CD8-positive, alpha-beta memory T cell (primary cell): Measurements from ENCODE around the gene TCF4. TPM values are rescaled to one million over a fixed set of nuclear protein-coding genes. Genes with fewer than 3 reads are reported as not detected.

Experiments
- CTCF ChIA-PET: fragments of 350-600 bp; sonication (Branson Sonifier 250); formaldehyde crosslinking; loops from one replicate; lab custom pipeline; 2021; ENCODE audit warnings: antibody characterized with exemption; lab: Charles Lee
- POLR2A ChIA-PET: fragments of 350-600 bp; sonication (Branson Sonifier 250); formaldehyde crosslinking; loops from one replicate; lab custom pipeline; 2021; ENCODE audit warnings: antibody characterized with exemption; lab: Charles Lee
- DNase-seq, 5 donors: peaks; one replicate each; pipeline versions ENCODE4 v3.0.0 to v3.0.0-alpha.2; 2020 to 2022; ENCODE audit warnings: mixed read lengths in 1 of 5
- H3K27ac ChIP-seq: one replicate; pipeline ENCODE4 v1.7.0; 2013; ENCODE audit warnings: low read depth, mild to moderate bottlenecking, low read length, moderate library complexity
- H3K27me3 ChIP-seq: 2 replicates; pipeline ENCODE4 v1.7.0; 2013; ENCODE audit warnings: low read length, mild to moderate bottlenecking; ENCODE audit not compliant: insufficient read depth, poor library complexity, severe bottlenecking
- H3K36me3 ChIP-seq: 2 replicates; pipeline ENCODE4 v1.7.0; 2013; ENCODE audit warnings: mild to moderate bottlenecking, low read length, moderate library complexity; ENCODE audit not compliant: insufficient read depth
- H3K4me1 ChIP-seq: 2 replicates; pipeline ENCODE4 v1.7.0; 2013; ENCODE audit warnings: mild to moderate bottlenecking, low read length, moderate library complexity; ENCODE audit not compliant: insufficient read depth
- H3K4me3 ChIP-seq: 2 replicates; pipeline ENCODE4 v1.7.0; 2013; ENCODE audit warnings: mild to moderate bottlenecking, low read length
- H3K9me3 ChIP-seq: 2 replicates; pipeline ENCODE4 v1.7.0; 2013; ENCODE audit warnings: mild to moderate bottlenecking, low read length
- H3K27ac Mint-ChIP-seq, 8 donors: one replicate each; pipeline ENCODE4 v1.8.0; 2020 to 2021; ENCODE audit warnings: mixed read lengths in 8 of 8, mild to moderate bottlenecking in 6 of 8, inconsistent platforms in 3 of 8, moderate library complexity in 3 of 8
- H3K27me3 Mint-ChIP-seq, 2 donors: one replicate each; pipeline ENCODE4 v1.8.0; 2020 to 2021; ENCODE audit warnings: mixed read lengths in 2 of 2, mild to moderate bottlenecking in 1 of 2, moderate library complexity in 1 of 2
- H3K36me3 Mint-ChIP-seq, 3 donors: one replicate each; pipeline ENCODE4 v1.8.0; 2020 to 2021; ENCODE audit warnings: mixed read lengths in 3 of 3, inconsistent platforms in 1 of 3, mild to moderate bottlenecking in 1 of 3
- H3K4me1 Mint-ChIP-seq, 3 donors: one replicate each; pipeline ENCODE4 v1.8.0; 2020 to 2021; ENCODE audit warnings: mixed read lengths in 3 of 3, inconsistent platforms in 1 of 3, mild to moderate bottlenecking in 1 of 3
- H3K4me3 Mint-ChIP-seq, 7 donors: one replicate each; pipeline ENCODE4 v1.8.0; 2020 to 2021; ENCODE audit warnings: mixed read lengths in 7 of 7, mild to moderate bottlenecking in 6 of 7, moderate library complexity in 4 of 7, inconsistent platforms in 2 of 7
- H3K9me3 Mint-ChIP-seq, 5 donors: one replicate each; pipeline ENCODE4 v1.8.0; 2020 to 2022; ENCODE audit warnings: mixed read lengths in 5 of 5, mild to moderate bottlenecking in 3 of 5, moderate library complexity in 2 of 5, inconsistent platforms in 1 of 5
- polyA plus RNA-seq: library from polyadenylated mRNA; unstranded; fragments of 300-500 nt; fragmentation: Illumina TruSeq; gene quantifications from one replicate; pipeline ENCODE4 v1.2.3, GENCODE V29; 2021
- total RNA-seq, 2 experiments: library from RNA; stranded (reverse); gene quantifications; one replicate each; pipeline ENCODE4 v1.2.3, GENCODE V29; 2021

TCF4 gene
- total and polyA plus RNA-seq, 3 experiments from 2014 or later: 0.18 to 0.62 (median 0.47) TPM

- H3K4me3 ChIP-seq: no peak overlapping the region
- ChIA-PET POLR2A (no interaction called here), CTCF (no interaction called here)
- H3K27me3 ChIP-seq: no peaks in the 10 kb centered on the region
- H3K4me3 Mint-ChIP-seq: no peak overlapping the region
- H3K27ac Mint-ChIP-seq: no peak overlapping the region
- peaks cover 0 to 3% (median 0%) of the 10 kb centered on the region in 5 donors for H3K9me3 Mint-ChIP-seq
- H3K9me3 ChIP-seq: no peaks in the 10 kb centered on the region
- H3K4me1 ChIP-seq: no peaks in the 10 kb centered on the region
- DNase-seq: no peak
- H3K36me3 Mint-ChIP-seq: no peaks in the 10 kb centered on the region
- no peaks in the 10 kb centered on the region for H3K4me1 Mint-ChIP-seq
- no peaks in the 10 kb centered on the region for H3K36me3 ChIP-seq
- no peak overlapping the region for H3K27ac ChIP-seq
- peaks cover 0 to 4% of the 10 kb centered on the region in 2 donors for H3K27me3 Mint-ChIP-seq
Measured at GRCh38 chr18:55396979-55397378, 191.0 kb downstream of the TCF4 start.

GRCh38 chr18:55396267-55396905, 191.6 kb downstream of the TCF4 start:
- no peaks in the 10 kb centered on the region for H3K36me3 ChIP-seq
- ChIA-PET CTCF (no interaction called here), POLR2A (no interaction called here)
- Mint-ChIP-seq H3K36me3 (no peaks in the 10 kb centered on the region), H3K9me3 (peaks cover 0 to 3% (median 0%) of the 10 kb centered on the region in 5 donors), H3K27me3 (peaks cover 0 to 4% of the 10 kb centered on the region in 2 donors), H3K4me3 (no peak overlapping the region), H3K4me1 (no peaks in the 10 kb centered on the region), H3K27ac (no peak overlapping the region)
- DNase-seq: no peak
- no peak overlapping the region for H3K27ac ChIP-seq
- H3K4me3 ChIP-seq: no peak overlapping the region
- H3K27me3 ChIP-seq: no peaks in the 10 kb centered on the region
- no peaks in the 10 kb centered on the region for H3K9me3 ChIP-seq
- no peaks in the 10 kb centered on the region for H3K4me1 ChIP-seq

- DNase-seq: no peak
- Mint-ChIP-seq H3K27ac (no peak overlapping the region), H3K27me3 (peaks cover 0 to 4% of the 10 kb centered on the region in 2 donors), H3K4me1 (no peaks in the 10 kb centered on the region), H3K4me3 (no peak overlapping the region), H3K36me3 (no peaks in the 10 kb centered on the region), H3K9me3 (peaks cover 0 to 3% (median 0%) of the 10 kb centered on the region in 5 donors)
- Histone ChIP-seq H3K9me3 (no peaks in the 10 kb centered on the region), H3K27me3 (no peaks in the 10 kb centered on the region), H3K27ac (no peak overlapping the region), H3K4me1 (no peaks in the 10 kb centered on the region), H3K36me3 (no peaks in the 10 kb centered on the region), H3K4me3 (no peak overlapping the region)
- CTCF ChIA-PET: no interaction called here
- POLR2A ChIA-PET: no interaction called here
Measured at GRCh38 chr18:55395799-55396198, 192.2 kb downstream of the TCF4 start.

GRCh38 chr18:55390898-55391297, 197.1 kb downstream of the TCF4 start:
- no peak for DNase-seq
- no peak overlapping the region for H3K27ac ChIP-seq
- H3K4me1 ChIP-seq: no peaks in the 10 kb centered on the region
- H3K4me1 Mint-ChIP-seq: no peaks in the 10 kb centered on the region
- no peak overlapping the region for H3K4me3 Mint-ChIP-seq
- no peaks in the 10 kb centered on the region for H3K9me3 ChIP-seq
- no peak overlapping the region for H3K27ac Mint-ChIP-seq
- H3K4me3 ChIP-seq: no peak overlapping the region
- H3K27me3 Mint-ChIP-seq: peaks cover 0 to 1% of the 10 kb centered on the region in 2 donors
- no peaks in the 10 kb centered on the region for H3K27me3 ChIP-seq
- H3K36me3 ChIP-seq: no peaks in the 10 kb centered on the region
- no peaks in the 10 kb centered on the region for H3K36me3 Mint-ChIP-seq
- POLR2A ChIA-PET: no interaction called here
- CTCF ChIA-PET: no interaction called here
- peaks cover 0 to 10% (median 2%) of the 10 kb centered on the region in 5 donors for H3K9me3 Mint-ChIP-seq

GRCh38 chr18:55387139-55387984, 200.6 kb downstream of the TCF4 start:
- Histone ChIP-seq H3K4me1 (no peaks in the 10 kb centered on the region), H3K9me3 (no peaks in the 10 kb centered on the region), H3K27me3 (no peaks in the 10 kb centered on the region), H3K27ac (no peak overlapping the region), H3K36me3 (no peaks in the 10 kb centered on the region), H3K4me3 (no peak overlapping the region)
- no peak overlapping the region for H3K4me3 Mint-ChIP-seq
- H3K9me3 Mint-ChIP-seq: peaks cover 0 to 13% (median 2%) of the 10 kb centered on the region in 5 donors
- peaks cover 0 to 1% of the 10 kb centered on the region in 2 donors for H3K27me3 Mint-ChIP-seq
- POLR2A ChIA-PET: no interaction called here
- H3K36me3 Mint-ChIP-seq: no peaks in the 10 kb centered on the region
- H3K4me1 Mint-ChIP-seq: no peaks in the 10 kb centered on the region
- CTCF ChIA-PET: interaction anchor here (0.9 kb wide), 1 partner anchor 13 kb away, joined by 3 read pairs; no protein-coding TSS in a partner anchor
- no peak overlapping the region for H3K27ac Mint-ChIP-seq
- DNase-seq: no peak

GRCh38 chr18:55386545-55386944, 201.4 kb downstream of the TCF4 start:
- ChIA-PET POLR2A (no interaction called here), CTCF (no interaction called here)
- H3K9me3 ChIP-seq: no peaks in the 10 kb centered on the region
- no peak for DNase-seq
- H3K4me1 Mint-ChIP-seq: no peaks in the 10 kb centered on the region
- H3K36me3 Mint-ChIP-seq: no peaks in the 10 kb centered on the region
- peaks cover 0 to 16% (median 2%) of the 10 kb centered on the region in 5 donors for H3K9me3 Mint-ChIP-seq
- no peak overlapping the region for H3K27ac ChIP-seq
- H3K4me3 Mint-ChIP-seq: no peak overlapping the region
- no peak overlapping the region for H3K4me3 ChIP-seq
- no peaks in the 10 kb centered on the region for H3K4me1 ChIP-seq
- peaks cover 0 to 1% of the 10 kb centered on the region in 2 donors for H3K27me3 Mint-ChIP-seq
- H3K36me3 ChIP-seq: no peaks in the 10 kb centered on the region
- H3K27ac Mint-ChIP-seq: no peak overlapping the region
- no peaks in the 10 kb centered on the region for H3K27me3 ChIP-seq

GRCh38 chr18:55385770-55386169, 202.2 kb downstream of the TCF4 start:
- no peaks in the 10 kb centered on the region for H3K27me3 ChIP-seq
- no peak overlapping the region for H3K4me3 ChIP-seq
- CTCF ChIA-PET: no interaction called here
- Mint-ChIP-seq H3K36me3 (no peaks in the 10 kb centered on the region), H3K27me3 (peaks cover 0 to 1% of the 10 kb centered on the region in 2 donors), H3K9me3 (peaks cover 0 to 15% (median 2%) of the 10 kb centered on the region in 5 donors), H3K27ac (no peak overlapping the region), H3K4me3 (no peak overlapping the region), H3K4me1 (no peaks in the 10 kb centered on the region)
- POLR2A ChIA-PET: no interaction called here
- no peaks in the 10 kb centered on the region for H3K4me1 ChIP-seq
- no peak overlapping the region for H3K27ac ChIP-seq
- H3K36me3 ChIP-seq: no peaks in the 10 kb centered on the region
- H3K9me3 ChIP-seq: no peaks in the 10 kb centered on the region
- DNase-seq: no peak

GRCh38 chr18:55384551-55385275, 203.3 kb downstream of the TCF4 start:
- H3K36me3 ChIP-seq: no peaks in the 10 kb centered on the region
- H3K27me3 ChIP-seq: no peaks in the 10 kb centered on the region
- no peaks in the 10 kb centered on the region for H3K9me3 ChIP-seq
- Mint-ChIP-seq H3K36me3 (no peaks in the 10 kb centered on the region), H3K9me3 (peaks cover 0 to 13% (median 2%) of the 10 kb centered on the region in 5 donors), H3K27me3 (peaks cover 0 to 1% of the 10 kb centered on the region in 2 donors), H3K4me3 (no peak overlapping the region), H3K27ac (no peak overlapping the region), H3K4me1 (no peaks in the 10 kb centered on the region)
- CTCF ChIA-PET: no interaction called here
- H3K4me1 ChIP-seq: no peaks in the 10 kb centered on the region
- no peak overlapping the region for H3K4me3 ChIP-seq
- POLR2A ChIA-PET: no interaction called here
- no peak overlapping the region for H3K27ac ChIP-seq
- DNase-seq: no peak
